GM12874 (cell line): ENCODE data around the gene MBD4.

Source experiments
- CTCF ChIP-seq: IDR thresholded peaks from 2 replicates; pipeline ENCODE4 v1.5.1; 2011; ENCODE audit warnings: low read depth, mild to moderate bottlenecking, control low read depth, low read length, moderate library complexity; ENCODE audit not compliant: insufficient read depth

MBD4 gene

GRCh38 chr3:129434140-129434539, 5.6 kb downstream of the MBD4 start:
- no peak for TF ChIP-seq CTCF

DNA sequence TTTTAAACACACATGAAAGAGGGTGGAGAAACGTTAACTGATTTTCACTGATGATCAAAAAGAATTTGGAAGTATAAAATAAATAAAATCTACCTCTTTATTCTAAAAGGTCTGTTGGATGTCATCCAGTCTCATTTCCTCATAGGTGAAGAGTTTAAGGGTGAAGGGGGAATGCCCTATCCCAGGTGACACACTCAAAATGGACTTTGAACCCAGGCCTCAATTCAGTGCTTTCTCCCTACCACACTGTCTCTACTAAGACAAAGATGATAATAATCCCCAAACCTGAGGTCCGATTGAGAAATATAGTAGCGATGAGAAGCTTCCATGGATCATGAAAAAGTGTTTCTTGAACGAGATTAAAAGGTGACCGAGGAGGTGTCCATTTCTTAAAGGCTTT, 6.2 kb downstream of the MBD4 start:
- no peak for TF ChIP-seq CTCF

DNA sequence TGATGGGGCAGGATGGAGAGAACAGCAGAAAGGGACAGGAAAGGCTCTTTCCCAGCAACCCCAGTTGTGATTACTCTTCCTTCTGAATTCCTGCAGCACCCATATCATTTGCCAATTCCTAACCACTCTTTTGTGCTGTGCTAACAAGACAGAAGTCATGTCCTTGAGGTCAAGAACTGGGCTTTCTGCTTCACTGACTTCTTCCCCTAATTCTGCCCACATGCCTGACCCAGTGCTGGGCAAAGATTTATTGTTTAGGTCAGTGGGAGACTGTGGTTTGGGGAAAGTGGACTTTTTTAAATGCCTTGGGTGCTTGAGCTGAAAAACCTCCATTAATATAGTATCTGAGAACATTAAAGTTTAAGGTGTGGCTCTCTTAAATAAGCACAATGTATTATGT, 7.1 kb downstream of the MBD4 start:
- TF ChIP-seq CTCF = no peak

DNA sequence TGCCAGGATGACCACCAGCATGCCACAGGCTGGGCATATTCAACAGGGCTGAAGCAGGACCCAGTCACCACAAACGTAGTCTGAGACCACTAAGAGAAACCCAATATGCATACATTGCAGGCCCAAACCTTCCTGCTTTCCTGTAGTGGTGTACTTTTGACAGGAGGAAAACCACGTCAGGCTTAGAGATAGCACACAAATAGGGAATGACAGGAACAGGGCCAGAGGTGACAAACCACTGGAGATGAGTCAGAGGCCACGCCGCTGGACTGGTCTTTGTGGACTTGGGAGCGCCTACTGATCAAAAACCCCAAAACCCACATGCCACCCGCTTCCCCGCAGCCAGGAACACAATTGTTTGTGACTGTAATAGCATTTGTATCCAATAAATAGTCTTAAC, 7.7 kb downstream of the MBD4 start:
- TF ChIP-seq CTCF = no peak

DNA sequence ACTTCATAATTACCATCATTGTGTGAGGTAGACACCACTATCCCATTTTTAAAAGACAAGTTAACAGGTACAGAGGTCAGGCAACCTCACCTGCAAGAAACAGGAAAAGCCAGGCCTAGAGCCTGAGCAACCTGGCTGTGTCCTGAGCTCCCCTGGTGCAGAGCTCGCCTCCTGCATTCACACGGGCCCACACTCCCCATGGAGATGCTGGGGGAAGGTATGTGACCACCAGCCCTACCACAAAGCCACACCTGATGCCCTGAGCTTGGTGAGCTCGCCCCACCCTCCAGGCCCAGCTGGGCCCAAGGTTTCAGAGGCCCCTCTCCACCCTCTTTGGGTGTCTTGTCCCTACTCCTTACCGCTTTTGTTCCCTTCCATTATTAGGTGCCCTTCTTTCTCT, 10.1 kb downstream of the MBD4 start:
- TF ChIP-seq CTCF = no peak

DNA sequence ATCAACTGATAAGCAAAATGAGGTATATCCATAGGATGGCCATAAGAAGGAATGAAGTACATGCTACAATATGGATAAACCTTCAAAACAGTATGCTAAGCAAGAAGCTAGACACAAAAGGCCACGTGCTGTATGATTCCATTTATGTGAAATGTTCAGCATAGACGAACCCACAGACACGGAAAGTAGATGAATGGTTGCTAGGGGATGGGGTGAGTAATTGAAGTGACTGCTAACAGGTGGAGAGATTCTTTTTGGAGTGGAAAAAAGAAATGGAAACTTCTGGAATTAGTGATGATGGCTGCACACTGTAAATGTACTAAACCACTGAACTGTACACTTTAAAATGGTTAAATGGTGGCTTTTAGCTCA, 10.7 kb downstream of the MBD4 start:
- TF ChIP-seq CTCF = no peak

DNA sequence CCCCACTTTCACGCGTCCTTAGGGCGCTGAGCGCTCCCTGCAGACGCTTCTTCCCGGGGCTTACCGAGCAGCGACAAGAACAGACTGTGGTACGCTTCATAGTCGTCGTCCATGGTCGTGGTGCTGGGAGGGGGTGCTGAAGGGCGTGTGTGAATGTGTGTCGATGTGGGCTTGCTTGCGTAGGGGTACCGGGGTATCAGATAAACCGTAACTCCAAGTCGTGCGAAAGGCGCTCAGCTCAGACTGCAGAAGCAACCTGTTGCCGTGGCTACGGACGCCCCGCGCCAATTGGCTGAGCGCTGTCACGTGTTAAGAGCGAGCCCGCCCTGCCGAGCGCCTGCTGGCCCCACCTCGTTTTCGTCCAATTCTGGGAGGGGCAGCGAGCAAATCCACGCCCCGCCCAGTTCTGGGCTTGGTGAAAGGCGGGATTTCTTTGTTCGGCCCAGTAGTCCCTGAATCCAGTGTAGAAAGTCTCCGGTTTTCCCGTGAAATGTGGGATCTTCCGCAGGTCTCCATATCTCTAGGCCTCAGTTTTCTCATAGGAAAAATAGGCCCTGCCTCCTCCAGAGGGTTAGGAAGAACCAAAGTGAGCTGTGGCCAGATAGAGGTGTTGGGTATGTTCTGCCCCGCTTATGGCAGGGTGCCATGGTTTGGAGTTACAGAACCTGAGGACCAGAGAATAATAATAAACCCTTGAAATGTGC, 11.2 kb downstream of the MBD4 start, which contains the start of gene EFCAB12:
EFCAB12 (minus strand) TSS at position 261 of the 704 bp plus-strand sequence; CDS start at position 113, 148 bp downstream.
- TF ChIP-seq CTCF = no peak
